Breast epithelium (tissue), 4 donors: Measurements from ENCODE around the gene GNAL. TPM values are rescaled to one million over a fixed set of nuclear protein-coding genes. Genes with fewer than 3 reads are reported as not detected.

Experiments
- DNase-seq, 2 donors: peaks; one replicate each; pipeline ENCODE4 v3.0.0-alpha.2; 2019; ENCODE audit warnings: low spot score in 2 of 2
- H3K27ac ChIP-seq, 2 donors: fragments of 200-600 bp; sonication (generic) in 1 of 2; one replicate each; pipeline ENCODE4 v1.5.1; 2016 to 2019; ENCODE audit warnings: mild to moderate bottlenecking in 1 of 2
- H3K27me3 ChIP-seq, 2 donors: fragments of 200-600 bp; sonication (generic) in 1 of 2; one replicate each; pipeline versions ENCODE4 v1.5.1 to v1.6.0; 2017 to 2019; ENCODE audit warnings: control low read depth in 1 of 2, mild to moderate bottlenecking in 1 of 2
- H3K36me3 ChIP-seq: fragments of 200-600 bp; one replicate; pipeline ENCODE4 v1.5.1; 2019
- H3K4me1 ChIP-seq, 2 donors: fragments of 200-600 bp; sonication (generic); one replicate each; pipeline ENCODE4 v1.5.1; 2016 to 2019; ENCODE audit warnings: control low read depth in 1 of 2
- H3K4me3 ChIP-seq, 3 donors: fragments of 200-600 bp; sonication (generic); 1 replicate in 2 of 3; 2 replicates in 1 of 3; pipeline ENCODE4 v1.5.1; 2016 to 2019; ENCODE audit warnings: mild to moderate bottlenecking in 3 of 3, moderate library complexity in 2 of 3
- H3K9me3 ChIP-seq, 2 donors: fragments of 200-600 bp; sonication (generic) in 1 of 2; one replicate each; pipeline ENCODE4 v1.5.1; 2016 to 2019; ENCODE audit warnings: control low read depth in 1 of 2
- CTCF ChIP-seq, 3 donors: fragments of 450-650 bp; IDR thresholded peaks; one replicate each; pipeline ENCODE4 v1.5.1; 2016 to 2017; ENCODE audit warnings: antibody characterized with exemption in 3 of 3, mild to moderate bottlenecking in 3 of 3, moderate library complexity in 3 of 3
- POLR2A ChIP-seq: fragments of 450-650 bp; IDR thresholded peaks from one replicate; pipeline ENCODE4 v1.6.1; 2016; ENCODE audit warnings: antibody characterized with exemption, mild to moderate bottlenecking, moderate library complexity
- POLR2AphosphoS5 ChIP-seq, 3 donors: sonication (generic); formaldehyde crosslinking; IDR thresholded peaks; one replicate each; pipeline ENCODE4 v1.6.1; 2017; ENCODE audit warnings: antibody characterized with exemption in 3 of 3
- intact Hi-C: fragments of 100-400 bp; cut with DNase I; formaldehyde crosslinking; loops from one replicate; pipeline ENCODE4 v1.15.1; 2023; ENCODE audit warnings: low total_unique reads
- total RNA-seq, 3 donors: library from RNA; depleted of rRNA; stranded (reverse); fragments of >200 nt; gene quantifications; one replicate each; pipeline ENCODE4 v1.1.0, GENCODE V29; 2016

The GNAL gene
- total RNA-seq, 3 donors from 2014 or later: 6.6 to 15.4 (median 7.5) TPM

- H3K27me3 ChIP-seq: no peaks in the 10 kb centered on the region
- H3K27ac ChIP-seq: peak overlapping the region; percentile 94 to 99
- intact Hi-C loops: no loop called here
- DNase-seq: no peak
- no peaks in the 10 kb centered on the region for H3K9me3 ChIP-seq
- H3K4me3 ChIP-seq: no peak overlapping the region
- no peaks in the 10 kb centered on the region for H3K36me3 ChIP-seq
- H3K4me1 ChIP-seq: peaks cover 0 to 5% of the 10 kb centered on the region in 2 donors
- TF ChIP-seq POLR2A: no peak
- TF ChIP-seq POLR2AphosphoS5 (IDR thresholded peaks at IDR 0.05): no peak
- TF ChIP-seq CTCF (IDR thresholded peaks at IDR 0.05): no peak
Measured at GRCh38 chr18:11849279-11849678, 160.2 kb downstream of the GNAL start.

GRCh38 chr18:11849841-11850634 lies 161.0 kb downstream of the GNAL start:
- Histone ChIP-seq H3K9me3 (no peaks in the 10 kb centered on the region), H3K36me3 (no peaks in the 10 kb centered on the region), H3K27ac (peak overlapping the region; percentile 94 to 99), H3K27me3 (no peaks in the 10 kb centered on the region), H3K4me3 (peak overlapping the region; percentile 85 to 95 (median 90)), H3K4me1 (peaks cover 0 to 5% of the 10 kb centered on the region in 2 donors)
- intact Hi-C loops: loop anchor here (5.0 kb wide), 1 partner anchor 1378 kb away; no protein-coding TSS in a partner anchor
- TF ChIP-seq POLR2AphosphoS5 (IDR thresholded peaks at IDR 0.05): peak; percentile 43 to 80 (median 61)
- TF ChIP-seq POLR2A: no peak
- TF ChIP-seq CTCF (IDR thresholded peaks at IDR 0.05): peak in 1 of 3 donors; percentile 10
- peak; percentile 75 to 87 for DNase-seq

- TF ChIP-seq CTCF (IDR thresholded peaks at IDR 0.05) (no peak), POLR2AphosphoS5 (IDR thresholded peaks at IDR 0.05) (no peak), POLR2A (no peak)
- Histone ChIP-seq H3K9me3 (no peaks in the 10 kb centered on the region), H3K4me1 (peaks cover 0 to 5% of the 10 kb centered on the region in 2 donors), H3K4me3 (peak overlapping the region; percentile 85 to 95 (median 90)), H3K36me3 (no peaks in the 10 kb centered on the region), H3K27ac (peak overlapping the region; percentile 94 to 99), H3K27me3 (no peaks in the 10 kb centered on the region)
- intact Hi-C loops: loop anchor here (5.0 kb wide), 1 partner anchor 1378 kb away; no protein-coding TSS in a partner anchor
- no peak for DNase-seq
Measured at GRCh38 chr18:11850821-11851145, 161.7 kb downstream of the GNAL start.

GRCh38 chr18:11851146-11851805 lies 162.2 kb downstream of the GNAL start, which contains the start of gene CHMP1B:
TSS of gene CHMP1B (plus strand) at chr18:11851413. CDS start at chr18:11851512, 99 bp downstream.
- peak; percentile 97 to 98 for DNase-seq
- Histone ChIP-seq H3K27ac (peak within 1 kb of the TSS; percentile 94 to 99), H3K36me3 (no peaks in the 10 kb centered on the region), H3K4me3 (peak within 1 kb of the TSS; percentile 85 to 95 (median 90)), H3K27me3 (no peaks in the 10 kb centered on the region), H3K9me3 (no peaks in the 10 kb centered on the region), H3K4me1 (peaks cover 0 to 5% of the 10 kb centered on the region in 2 donors)
- TF ChIP-seq CTCF (IDR thresholded peaks at IDR 0.05): no peak
- TF ChIP-seq POLR2A: peak; percentile 96
- peak; percentile 96 to 99 (median 98) for TF ChIP-seq POLR2AphosphoS5 (IDR thresholded peaks at IDR 0.05)
- intact Hi-C loops: loop anchor here (5.0 kb wide), 1 partner anchor 1379 kb away; no protein-coding TSS in a partner anchor
